HG02610 (cell line): ENCODE measurements around the gene CHTF18.

Source experiments
- ATAC-seq: cut with Tn5 transposase; IDR thresholded peaks from one replicate; pipeline ENCODE4 v1.9.1; 2021; ENCODE audit warnings: mild to moderate bottlenecking, moderate library complexity; ENCODE audit not compliant: unreplicated experiment

The CHTF18 gene

DNA sequence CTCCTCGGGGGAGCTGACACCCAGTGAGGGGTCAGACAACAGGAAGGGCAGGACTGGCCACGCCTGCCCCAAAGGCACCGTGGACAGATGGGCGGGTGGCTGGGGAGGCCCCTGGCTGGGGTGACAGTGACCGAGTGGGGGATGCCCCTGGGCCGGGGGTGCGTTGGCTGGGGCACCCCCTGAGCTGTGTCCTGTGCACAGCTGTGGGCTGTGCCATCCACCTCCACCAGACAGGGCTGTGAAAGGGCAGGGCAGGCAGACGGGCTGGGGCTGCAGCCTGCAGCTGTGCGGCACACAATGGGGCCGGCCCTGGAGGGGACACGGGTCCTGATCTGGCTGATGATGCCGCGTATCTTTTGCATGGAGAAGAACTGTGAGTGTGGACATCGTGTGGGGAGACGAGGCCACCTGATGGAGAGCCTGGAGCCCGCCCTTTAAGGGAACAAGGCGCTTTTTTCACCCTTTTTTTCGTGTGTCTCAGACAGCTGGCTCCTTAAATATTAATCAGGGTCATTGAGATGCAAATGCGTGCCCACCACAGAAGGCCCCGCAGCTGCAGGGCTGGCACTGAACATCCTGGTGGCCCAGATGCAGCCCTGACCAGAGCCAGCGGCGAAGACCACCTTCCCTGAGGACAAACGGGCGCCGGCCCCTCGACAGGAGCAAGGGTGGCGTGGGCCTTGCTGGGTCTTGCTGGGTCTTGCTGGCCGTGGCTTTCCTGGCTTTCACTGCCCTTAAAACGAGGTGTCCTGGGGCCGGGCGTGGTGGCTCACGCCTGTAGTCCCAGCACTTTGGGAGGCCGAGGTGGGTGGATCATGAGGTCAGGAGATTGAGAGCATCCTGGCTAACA is 54.5 kb downstream of the CHTF18 start:
- ATAC-seq = no peak

DNA sequence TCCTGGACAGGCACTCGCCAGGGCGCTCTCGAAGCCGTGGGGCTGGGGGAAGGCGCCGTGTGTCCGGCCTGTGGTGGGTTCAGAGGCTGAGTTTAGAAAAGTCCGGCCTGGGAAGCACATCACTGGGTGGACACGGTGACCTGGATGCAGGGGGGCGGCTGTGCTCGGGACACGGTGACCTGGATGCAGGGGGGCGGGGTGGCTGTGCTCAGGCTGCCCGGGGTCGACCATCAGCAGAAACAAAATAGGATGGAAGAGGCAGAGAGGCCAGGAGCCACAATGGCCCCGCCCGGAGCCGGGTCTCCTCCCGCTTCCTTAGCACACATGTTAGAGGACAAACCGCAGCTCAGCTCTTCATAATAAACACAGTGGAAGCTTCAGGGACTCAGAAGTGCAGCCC is 55.4 kb downstream of the CHTF18 start:
- ATAC-seq = no peak

- ATAC-seq = no peak
These were observed 56.4 kb downstream of the CHTF18 start for GRCh38 chr16:844638-845350.

DNA sequence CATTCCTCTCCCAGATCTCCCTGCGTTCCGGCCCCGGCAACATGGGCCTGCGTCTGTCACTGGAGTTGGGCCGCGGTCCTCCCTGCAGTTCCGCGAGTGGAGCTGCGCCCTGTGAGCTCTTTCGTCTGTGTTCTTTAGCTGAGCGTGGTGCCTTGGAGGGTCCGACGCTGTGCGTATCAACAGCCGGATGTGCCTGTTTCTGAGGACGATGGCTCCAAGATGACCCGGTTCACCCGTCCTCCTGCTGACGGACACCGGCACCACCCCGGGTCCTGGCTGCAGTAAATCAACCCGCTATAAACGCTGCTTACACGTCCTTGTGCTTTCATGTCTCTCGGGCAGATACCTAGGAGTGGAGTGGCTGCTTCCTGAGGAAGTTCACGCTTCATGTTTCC is 56.9 kb downstream of the CHTF18 start:
- ATAC-seq = no peak

- no peak for ATAC-seq
These were observed 58.7 kb downstream of the CHTF18 start for GRCh38 chr16:847151-847550.
